PC-9 (cell line): Measurements from ENCODE around the gene EPB41L4A. TPM values are rescaled to one million over a fixed set of nuclear protein-coding genes. Genes with fewer than 3 reads are reported as not detected.

ENCODE experiments used
- BruUV-seq: library from RNA; stranded (reverse); fragments of 400-500 nt; replicated peaks from 2 replicates; lab custom pipeline; 2021; lab: Mats Ljungman, UMichigan
- CTCF ChIA-PET: fragments of 300-600 bp; sonication (Branson Sonifier 250); formaldehyde crosslinking; loops from one replicate; lab custom pipeline; 2022; ENCODE audit warnings: antibody characterized with exemption; lab: Charles Lee
- POLR2A ChIA-PET: fragments of 300-600 bp; sonication (Branson Sonifier 250); formaldehyde crosslinking; loops from one replicate; lab custom pipeline; 2022; ENCODE audit warnings: antibody characterized with exemption; ENCODE audit not compliant: unreplicated experiment; lab: Charles Lee
- DNase-seq, 2 experiments: peaks; one replicate each; pipeline versions ENCODE4 v3.0.0 to v3.0.0-alpha.2; 2015 to 2022; ENCODE audit warnings: mixed read lengths in 1 of 2
- H2AFZ ChIP-seq: fragments of 200-600 bp; sonication (generic); 2 replicates; pipeline ENCODE4 v1.8.1; 2017; ENCODE audit warnings: antibody characterized with exemption
- H3F3A ChIP-seq: fragments of 200-600 bp; sonication (generic); 2 replicates; pipeline ENCODE4 v1.8.1; 2017; ENCODE audit warnings: antibody characterized with exemption, mild to moderate bottlenecking, low read depth; ENCODE audit not compliant: insufficient read depth
- H3K27ac ChIP-seq: fragments of 200-600 bp; sonication (generic); 2 replicates; pipeline ENCODE4 v1.6.1; 2016; ENCODE audit warnings: mixed run types
- H3K27me3 ChIP-seq: fragments of 200-600 bp; sonication (generic); 2 replicates; pipeline ENCODE4 v1.6.1; 2016; ENCODE audit warnings: low read depth, mixed run types; ENCODE audit not compliant: insufficient read depth
- H3K36me3 ChIP-seq: fragments of 200-600 bp; sonication (generic); 2 replicates; pipeline ENCODE4 v1.6.1; 2016; ENCODE audit warnings: low read depth, mixed run types
- H3K4me1 ChIP-seq: fragments of 200-600 bp; sonication (generic); replicated peaks from 2 replicates; pipeline ENCODE4 v1.6.1; 2016; ENCODE audit warnings: mixed run types; ENCODE audit not compliant: insufficient read depth
- H3K4me2 ChIP-seq: fragments of 200-600 bp; sonication (generic); 2 replicates; pipeline ENCODE4 v1.6.1; 2017; ENCODE audit warnings: mixed run types
- H3K4me3 ChIP-seq: fragments of 200-600 bp; sonication (generic); 2 replicates; pipeline ENCODE4 v1.6.1; 2016; ENCODE audit warnings: mixed run types
- H3K79me2 ChIP-seq: fragments of 200-600 bp; sonication (generic); 2 replicates; pipeline ENCODE4 v1.6.1; 2017; ENCODE audit warnings: low read depth, mixed run types
- H3K9me2 ChIP-seq: fragments of 200-600 bp; sonication (generic); 2 replicates; pipeline ENCODE4 v1.8.1; 2017; ENCODE audit warnings: mild to moderate bottlenecking; ENCODE audit not compliant: insufficient read depth
- H3K9me3 ChIP-seq: fragments of 200-600 bp; sonication (generic); 2 replicates; pipeline ENCODE4 v1.8.1; 2016; ENCODE audit warnings: low read depth; ENCODE audit not compliant: insufficient read depth
- H4K20me1 ChIP-seq: fragments of 200-600 bp; sonication (generic); 2 replicates; pipeline ENCODE4 v1.8.1; 2017; ENCODE audit not compliant: insufficient read depth
- CTCF ChIP-seq: fragments of 200-600 bp; sonication (generic); conservative IDR thresholded peaks from 2 replicates; pipeline ENCODE4 v1.6.1; 2017; ENCODE audit warnings: mixed run types, antibody characterized with exemption, mild to moderate bottlenecking, moderate library complexity
- EZH2 ChIP-seq: fragments of 200-600 bp; sonication (generic); IDR thresholded peaks from 2 replicates; pipeline ENCODE4 v1.8.0; 2017; ENCODE audit warnings: antibody characterized with exemption, low read depth
- intact Hi-C: fragments of 100-400 bp; cut with micrococcal nuclease; formaldehyde crosslinking; loops from one replicate; pipeline ENCODE4 v1.10.0; 2022; ENCODE audit not compliant: unreplicated experiment
- total RNA-seq: library from RNA; stranded (reverse); gene quantifications from 2 replicates; pipeline ENCODE4 v1.2.3, GENCODE V29; 2021

The EPB41L4A gene
- total RNA-seq, 1 experiment from 2014 or later: 9.4 TPM

DNA sequence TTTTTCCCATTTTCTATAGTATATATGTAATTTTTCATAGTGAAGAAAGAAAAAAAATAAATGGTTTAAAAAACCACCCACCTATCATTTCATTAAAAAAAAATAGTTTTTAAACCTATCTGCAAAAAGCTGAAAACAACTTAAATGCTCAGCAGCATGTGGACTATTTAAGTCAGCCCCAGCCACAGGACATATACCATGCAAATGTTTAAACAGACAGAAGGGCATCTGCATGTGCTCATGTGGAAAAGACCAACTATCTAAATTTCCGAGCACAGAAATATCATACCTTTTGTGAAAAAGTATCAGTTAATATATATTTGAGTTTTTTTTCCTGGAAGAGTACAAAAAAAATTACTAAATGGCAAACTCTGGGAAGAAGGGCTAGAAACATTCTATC is 143.4 kb downstream of the EPB41L4A start:
- no peak overlapping the region for H3K27ac ChIP-seq
- no peaks in the 10 kb centered on the region for H3K4me1 ChIP-seq
- POLR2A ChIA-PET: no interaction called here
- H3K9me2 ChIP-seq: no peaks in the 10 kb centered on the region
- no peaks in the 10 kb centered on the region for H4K20me1 ChIP-seq
- H3K36me3 ChIP-seq: no peaks in the 10 kb centered on the region
- no peaks in the 10 kb centered on the region for H3K9me3 ChIP-seq
- no peak for DNase-seq
- H3K27me3 ChIP-seq: no peaks in the 10 kb centered on the region
- BruUV-seq: no TSS peak
- CTCF ChIA-PET: no interaction called here
- no peak overlapping the region for H3K4me2 ChIP-seq
- intact Hi-C loops: no loop called here
- H3K4me3 ChIP-seq: no peak overlapping the region
- H2AFZ ChIP-seq: no peak overlapping the region
- no peaks in the 10 kb centered on the region for H3K79me2 ChIP-seq
- TF ChIP-seq CTCF (no peak), EZH2 (no peak)
- H3F3A ChIP-seq: no peaks in the 10 kb centered on the region

GRCh38 chr5:112270299-112271293 is 148.5 kb downstream of the EPB41L4A start:
- no peaks in the 10 kb centered on the region for H4K20me1 ChIP-seq
- ChIA-PET CTCF (no interaction called here), POLR2A (no interaction called here)
- intact Hi-C loops: no loop called here
- H3K79me2 ChIP-seq: no peaks in the 10 kb centered on the region
- no peak overlapping the region for H3K4me2 ChIP-seq
- DNase-seq: no peak
- H2AFZ ChIP-seq: no peak overlapping the region
- H3F3A ChIP-seq: no peaks in the 10 kb centered on the region
- no peaks in the 10 kb centered on the region for H3K9me2 ChIP-seq
- no peaks in the 10 kb centered on the region for H3K27me3 ChIP-seq
- no peaks in the 10 kb centered on the region; the same call in 1 of the 2 replicates for H3K4me1 ChIP-seq
- TF ChIP-seq CTCF: no peak
- no peak for TF ChIP-seq EZH2
- no TSS peak for BruUV-seq
- no peaks in the 10 kb centered on the region for H3K9me3 ChIP-seq
- H3K36me3 ChIP-seq: no peaks in the 10 kb centered on the region
- H3K4me3 ChIP-seq: no peak overlapping the region
- no peak overlapping the region for H3K27ac ChIP-seq

DNA sequence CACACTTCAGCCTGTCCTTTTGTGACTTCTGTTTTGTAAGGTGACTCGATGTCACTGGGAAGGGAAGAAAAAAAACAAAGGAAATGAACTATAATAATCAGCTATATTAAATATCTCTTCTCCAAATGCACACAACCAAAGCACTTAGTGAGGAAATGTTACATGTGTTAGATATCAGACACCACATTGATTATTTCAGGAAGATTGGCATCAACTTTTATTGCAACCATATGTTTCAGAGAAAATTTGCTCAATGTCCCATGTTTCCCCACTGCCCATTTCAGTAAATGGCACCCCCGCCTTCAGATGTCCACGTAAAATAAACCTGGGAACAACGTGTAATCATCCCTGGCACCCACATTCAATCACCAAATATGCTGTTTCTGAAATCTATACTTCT is 151.8 kb downstream of the EPB41L4A start:
- no TSS peak for BruUV-seq
- H3K9me3 ChIP-seq: no peaks in the 10 kb centered on the region

More for the DNA sequence above, 151.8 kb downstream of the EPB41L4A start:
- Histone ChIP-seq H3K4me3 (no peak overlapping the region), H3K79me2 (no peaks in the 10 kb centered on the region), H4K20me1 (no peaks in the 10 kb centered on the region), H3K27me3 (no peaks in the 10 kb centered on the region), H3K36me3 (no peaks in the 10 kb centered on the region), H3F3A (no peaks in the 10 kb centered on the region), H3K27ac (no peak overlapping the region), H2AFZ (no peak overlapping the region), H3K4me1 (no peaks in the 10 kb centered on the region; the same call in 1 of the 2 replicates), H3K9me2 (no peaks in the 10 kb centered on the region), H3K4me2 (no peak overlapping the region)
- no peak for TF ChIP-seq CTCF
- no peak for TF ChIP-seq EZH2
- intact Hi-C loops: no loop called here
- POLR2A ChIA-PET: no interaction called here
- CTCF ChIA-PET: no interaction called here
- no peak for DNase-seq
